Activated T-helper 1 cell treated with anti-CD3 and anti-CD28 coated beads, Interleukin-12 subunit alpha, Interleukin-12 subunit beta, Interleukin-2, Interleukin-4 antibody, amounts not matched to agents 30 ng/mL and 10 ng/mL and 1 ng/mL, durations not matched to agents 14 hours and 24 hours and 36 hours (primary cell): ENCODE results near the gene DACT1. TPM values are rescaled to one million over a fixed set of nuclear protein-coding genes. Genes with fewer than 3 reads are reported as not detected.

Experiments
- DNase-seq: peaks from one replicate; pipeline ENCODE4 v3.0.0; 2021; ENCODE audit warnings: low spot score
- H3K27ac Mint-ChIP-seq: one replicate; pipeline ENCODE4 v1.8.0; 2021; ENCODE audit warnings: mild to moderate bottlenecking, mixed read lengths
- H3K27me3 Mint-ChIP-seq: one replicate; pipeline ENCODE4 v1.8.0; 2022; ENCODE audit warnings: mild to moderate bottlenecking, moderate library complexity, mixed read lengths; ENCODE audit not compliant: insufficient read depth
- H3K36me3 Mint-ChIP-seq: one replicate; pipeline ENCODE4 v1.8.0; 2021; ENCODE audit warnings: low read depth, mixed read lengths
- H3K4me1 Mint-ChIP-seq: one replicate; pipeline ENCODE4 v1.8.0; 2021; ENCODE audit warnings: low read depth, mixed read lengths
- H3K4me3 Mint-ChIP-seq: one replicate; pipeline ENCODE4 v1.8.0; 2021; ENCODE audit warnings: mild to moderate bottlenecking, moderate library complexity, mixed read lengths
- H3K9me3 Mint-ChIP-seq: one replicate; pipeline ENCODE4 v1.8.0; 2021; ENCODE audit warnings: mixed read lengths
- intact Hi-C: fragments of 100-400 bp; cut with micrococcal nuclease; formaldehyde crosslinking; loops from one replicate; pipeline ENCODE4 v1.15.1; 2024
- total RNA-seq: library from RNA; stranded (reverse); gene quantifications from 2 replicates; pipeline ENCODE4 v1.2.3, GENCODE V29; 2022

The DACT1 gene
- total RNA-seq, 1 donor from 2014 or later = 1.6 TPM

GRCh38 chr14:58639198-58639565, 1.4 kb downstream of the DACT1 start:
- Mint-ChIP-seq H3K4me1 (peaks cover 35% of the 10 kb centered on the region), H3K27me3 (peaks cover 37% of the 10 kb centered on the region), H3K9me3 (no peaks in the 10 kb centered on the region), H3K27ac (no peak overlapping the region), H3K4me3 (peak overlapping the region; percentile 80), H3K36me3 (no peaks in the 10 kb centered on the region)
- DNase-seq = no peak
- intact Hi-C loops = loop anchor here (5.0 kb wide), 3 partner anchors 93 to 843 kb away; partner anchors contain the start of genes ARID4A, JKAMP and L3HYPDH

GRCh38 chr14:58639842-58640484, 2.2 kb downstream of the DACT1 start:
- H3K4me3 Mint-ChIP-seq = peak overlapping the region; percentile 80
- no peaks in the 10 kb centered on the region for H3K36me3 Mint-ChIP-seq
- no peak for DNase-seq
- H3K9me3 Mint-ChIP-seq = no peaks in the 10 kb centered on the region
- H3K27ac Mint-ChIP-seq = no peak overlapping the region
- peaks cover 31% of the 10 kb centered on the region for H3K4me1 Mint-ChIP-seq
- intact Hi-C loops = loop anchor here (1.0 to 5.0 kb wide), 7 partner anchors 92 to 842 kb away; partner anchors contain the start of genes ARID4A, JKAMP and L3HYPDH
- peaks cover 31% of the 10 kb centered on the region for H3K27me3 Mint-ChIP-seq

GRCh38 chr14:58640959-58641358, 3.2 kb downstream of the DACT1 start:
- no peak overlapping the region for H3K27ac Mint-ChIP-seq
- intact Hi-C loops = loop anchor here (1.0 to 5.0 kb wide), 4 partner anchors 186 to 414 kb away; no protein-coding TSS in a partner anchor
- no peaks in the 10 kb centered on the region for H3K36me3 Mint-ChIP-seq
- no peak for DNase-seq
- no peak overlapping the region for H3K4me3 Mint-ChIP-seq
- peaks cover 25% of the 10 kb centered on the region for H3K4me1 Mint-ChIP-seq
- peaks cover 31% of the 10 kb centered on the region for H3K27me3 Mint-ChIP-seq
- no peaks in the 10 kb centered on the region for H3K9me3 Mint-ChIP-seq

GRCh38 chr14:58641509-58641908, 3.7 kb downstream of the DACT1 start:
- no peaks in the 10 kb centered on the region for H3K36me3 Mint-ChIP-seq
- H3K4me3 Mint-ChIP-seq = no peak overlapping the region
- H3K4me1 Mint-ChIP-seq = peaks cover 20% of the 10 kb centered on the region
- intact Hi-C loops = loop anchor here (2.0 to 5.0 kb wide), 3 partner anchors 186 to 387 kb away; no protein-coding TSS in a partner anchor
- H3K27me3 Mint-ChIP-seq = peaks cover 28% of the 10 kb centered on the region
- no peak for DNase-seq
- H3K9me3 Mint-ChIP-seq = no peaks in the 10 kb centered on the region
- no peak overlapping the region for H3K27ac Mint-ChIP-seq

GRCh38 chr14:58643366-58643765, 5.6 kb downstream of the DACT1 start:
- H3K4me3 Mint-ChIP-seq = no peak overlapping the region
- peaks cover 14% of the 10 kb centered on the region for H3K4me1 Mint-ChIP-seq
- H3K9me3 Mint-ChIP-seq = no peaks in the 10 kb centered on the region
- peaks cover 24% of the 10 kb centered on the region for H3K27me3 Mint-ChIP-seq
- intact Hi-C loops = loop anchor here (5.0 kb wide), 1 partner anchor 184 kb away; no protein-coding TSS in a partner anchor
- DNase-seq = no peak
- H3K36me3 Mint-ChIP-seq = no peaks in the 10 kb centered on the region
- H3K27ac Mint-ChIP-seq = no peak overlapping the region

- Mint-ChIP-seq H3K36me3 (no peaks in the 10 kb centered on the region), H3K4me1 (no peaks in the 10 kb centered on the region), H3K4me3 (no peak overlapping the region), H3K27me3 (peaks cover 5% of the 10 kb centered on the region), H3K9me3 (no peaks in the 10 kb centered on the region), H3K27ac (no peak overlapping the region)
- intact Hi-C loops = no loop called here
- DNase-seq = no peak
Measured at GRCh38 chr14:58645641-58646040, 7.9 kb downstream of the DACT1 start.

GRCh38 chr14:58646479-58646878, 8.7 kb downstream of the DACT1 start:
- Mint-ChIP-seq H3K27me3 (peaks cover 2% of the 10 kb centered on the region), H3K9me3 (no peaks in the 10 kb centered on the region), H3K36me3 (no peaks in the 10 kb centered on the region), H3K4me1 (no peaks in the 10 kb centered on the region), H3K27ac (no peak overlapping the region), H3K4me3 (no peak overlapping the region)
- no peak for DNase-seq
- intact Hi-C loops = no loop called here

- Mint-ChIP-seq H3K27ac (no peak overlapping the region), H3K4me3 (no peak overlapping the region), H3K36me3 (no peaks in the 10 kb centered on the region), H3K9me3 (no peaks in the 10 kb centered on the region), H3K4me1 (no peaks in the 10 kb centered on the region), H3K27me3 (no peaks in the 10 kb centered on the region)
- intact Hi-C loops = no loop called here
- DNase-seq = no peak
Measured at GRCh38 chr14:58647777-58648176, 10.0 kb downstream of the DACT1 start.

GRCh38 chr14:58650857-58651256, 13.1 kb downstream of the DACT1 start:
- intact Hi-C loops = no loop called here
- Mint-ChIP-seq H3K4me3 (no peak overlapping the region), H3K27ac (no peak overlapping the region), H3K36me3 (no peaks in the 10 kb centered on the region), H3K4me1 (no peaks in the 10 kb centered on the region), H3K9me3 (no peaks in the 10 kb centered on the region), H3K27me3 (no peaks in the 10 kb centered on the region)
- DNase-seq = no peak

- H3K27me3 Mint-ChIP-seq = peaks cover 2% of the 10 kb centered on the region
- H3K4me3 Mint-ChIP-seq = no peak overlapping the region
- no peaks in the 10 kb centered on the region for H3K9me3 Mint-ChIP-seq
- no peaks in the 10 kb centered on the region for H3K36me3 Mint-ChIP-seq
- H3K27ac Mint-ChIP-seq = no peak overlapping the region
- no peak for DNase-seq
- intact Hi-C loops = no loop called here
- H3K4me1 Mint-ChIP-seq = peaks cover 9% of the 10 kb centered on the region
Measured at GRCh38 chr14:58656671-58657411, 19.1 kb downstream of the DACT1 start.

- peaks cover 2% of the 10 kb centered on the region for H3K27me3 Mint-ChIP-seq
- intact Hi-C loops = no loop called here
- H3K27ac Mint-ChIP-seq = no peak overlapping the region
- no peak overlapping the region for H3K4me3 Mint-ChIP-seq
- no peak for DNase-seq
- peaks cover 17% of the 10 kb centered on the region for H3K4me1 Mint-ChIP-seq
- no peaks in the 10 kb centered on the region for H3K9me3 Mint-ChIP-seq
- peaks cover 2% of the 10 kb centered on the region for H3K36me3 Mint-ChIP-seq
Measured at GRCh38 chr14:58659061-58659460, 21.3 kb downstream of the DACT1 start.

- H3K27me3 Mint-ChIP-seq = peaks cover 2% of the 10 kb centered on the region
- intact Hi-C loops = no loop called here
Measured at GRCh38 chr14:58659846-58660245, 22.1 kb downstream of the DACT1 start.

GRCh38 chr14:58660407-58660806, 22.6 kb downstream of the DACT1 start:
- no peak for DNase-seq
- Mint-ChIP-seq H3K4me1 (peaks cover 17% of the 10 kb centered on the region), H3K27me3 (peaks cover 2% of the 10 kb centered on the region), H3K36me3 (peaks cover 2% of the 10 kb centered on the region), H3K4me3 (no peak overlapping the region), H3K27ac (no peak overlapping the region), H3K9me3 (no peaks in the 10 kb centered on the region)
- intact Hi-C loops = no loop called here

More at GRCh38 chr14:58659846-58660245, 22.1 kb downstream of the DACT1 start:
- Mint-ChIP-seq H3K9me3 (no peaks in the 10 kb centered on the region), H3K36me3 (peaks cover 2% of the 10 kb centered on the region), H3K4me3 (no peak overlapping the region), H3K27ac (no peak overlapping the region), H3K4me1 (peaks cover 17% of the 10 kb centered on the region)
- DNase-seq = no peak
